SW 1271 (cell line): ENCODE results near the gene LTB.
"Not testable (repeated sequence)": the region's sequence is repeated elsewhere in the genome, so short reads cannot be mapped to it uniquely, and the experiment has no call there.

Source experiments
- DNase-seq, 2 experiments: peaks; one replicate each; lab custom pipeline; 2025; lab: John Stamatoyannopoulos, UW

Gene LTB

DNA sequence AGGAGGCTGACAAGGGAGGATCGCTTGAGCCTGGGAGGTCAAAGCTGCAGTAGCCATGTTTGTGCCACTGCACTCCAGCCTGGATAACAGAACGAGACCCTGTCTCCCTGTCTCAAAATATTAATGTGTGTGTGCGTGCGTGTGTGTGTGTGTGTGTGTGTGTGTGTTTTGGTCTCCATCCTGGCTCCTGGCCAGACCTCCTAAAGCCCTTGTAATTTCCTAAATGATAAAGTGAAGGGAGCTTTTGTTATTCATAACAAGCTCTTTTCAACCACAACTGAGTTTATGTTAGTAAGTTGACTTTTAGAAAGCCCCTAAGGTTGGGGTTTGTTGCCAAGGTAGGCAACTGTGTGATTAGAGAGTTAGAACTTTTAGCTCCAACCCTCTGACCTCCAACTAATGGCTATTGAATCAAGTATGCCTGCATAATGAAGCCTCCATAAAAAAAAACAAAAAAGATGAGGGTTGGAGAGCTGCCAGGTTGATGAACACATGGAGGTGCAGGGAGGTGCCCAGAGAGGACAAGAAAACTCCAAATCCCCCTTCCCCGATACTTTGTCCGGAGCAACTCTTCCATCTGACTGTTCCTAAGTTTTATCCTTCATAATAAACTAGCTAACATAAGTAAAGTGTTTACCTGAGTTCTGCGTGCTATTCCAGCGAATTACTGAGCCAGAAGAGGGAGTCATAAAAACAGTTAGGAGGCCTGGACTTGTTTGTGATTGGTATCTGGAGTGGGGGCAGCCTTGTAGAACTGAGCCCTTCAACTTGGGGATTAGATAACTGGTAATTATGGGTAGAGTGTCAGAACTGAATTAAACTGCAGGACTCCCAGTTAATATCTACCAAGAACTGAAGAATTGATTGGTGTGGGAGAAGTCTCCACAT lies 27.5 kb upstream of the LTB start:
- no peak for DNase-seq

- DNase-seq = no peak
Observed at GRCh38 chr6:31607317-31607716, 25.1 kb upstream of the LTB start.

DNA sequence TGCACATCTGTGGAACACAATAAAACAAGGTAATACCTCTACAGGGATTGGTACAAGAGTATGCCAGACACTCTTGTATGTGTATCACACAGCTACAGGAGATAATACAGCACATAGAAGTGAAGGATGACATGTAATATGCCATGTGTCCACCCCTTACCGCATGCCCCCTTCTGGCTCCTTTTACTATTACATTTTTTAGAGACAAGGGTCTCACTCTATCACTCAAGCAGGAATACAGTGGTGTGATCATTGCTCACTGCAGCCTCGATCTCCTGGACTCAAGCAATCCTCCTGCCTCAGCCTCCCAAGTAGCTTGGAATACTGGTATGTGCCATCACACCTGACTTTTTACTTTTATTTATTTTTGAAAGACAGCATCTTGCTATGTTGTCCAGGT lies 14.8 kb upstream of the LTB start:
- peak; percentile 24 to 61 for DNase-seq

DNA sequence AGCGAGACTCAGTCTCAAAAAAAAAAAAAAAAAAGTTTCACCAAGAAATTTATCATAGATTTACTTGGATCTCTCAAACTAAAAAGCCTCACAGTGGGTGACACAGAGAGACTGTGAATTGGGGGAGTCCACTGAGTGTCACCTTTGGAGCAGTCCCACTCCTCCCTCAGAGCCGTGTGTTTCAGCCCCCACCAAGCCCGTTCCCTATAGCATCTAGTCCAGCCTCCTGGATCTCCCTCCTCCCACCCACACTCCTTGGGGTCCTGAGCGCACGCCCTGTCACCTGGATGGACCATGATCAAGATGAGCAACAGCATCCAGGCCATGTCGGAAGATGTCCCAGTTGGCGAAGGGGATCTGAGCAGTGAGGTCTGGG lies 10.2 kb upstream of the LTB start:
- DNase-seq = no peak

DNA sequence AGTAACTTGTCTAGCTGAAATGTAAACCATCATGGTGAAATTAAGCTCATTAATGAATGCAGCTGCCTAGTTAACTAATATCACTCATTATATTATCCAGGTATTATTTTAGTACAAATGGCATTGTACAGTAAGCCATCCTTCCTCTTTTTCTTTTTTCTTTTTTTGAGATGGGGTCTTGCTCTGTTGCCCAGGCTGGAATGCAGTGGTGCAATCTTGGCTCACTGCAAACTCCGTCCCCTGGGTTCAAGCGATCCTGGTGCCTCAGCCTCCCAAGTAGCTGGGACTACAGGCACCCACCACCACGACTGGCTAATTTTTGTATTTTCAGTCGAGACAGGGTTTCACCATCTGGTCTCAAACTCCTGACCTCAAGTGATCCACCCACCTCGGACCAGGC lies 8.5 kb upstream of the LTB start:
- not testable (repeated sequence) for DNase-seq

GRCh38 chr6:31588871-31589650 lies 6.8 kb upstream of the LTB start:
- DNase-seq = no peak

DNA sequence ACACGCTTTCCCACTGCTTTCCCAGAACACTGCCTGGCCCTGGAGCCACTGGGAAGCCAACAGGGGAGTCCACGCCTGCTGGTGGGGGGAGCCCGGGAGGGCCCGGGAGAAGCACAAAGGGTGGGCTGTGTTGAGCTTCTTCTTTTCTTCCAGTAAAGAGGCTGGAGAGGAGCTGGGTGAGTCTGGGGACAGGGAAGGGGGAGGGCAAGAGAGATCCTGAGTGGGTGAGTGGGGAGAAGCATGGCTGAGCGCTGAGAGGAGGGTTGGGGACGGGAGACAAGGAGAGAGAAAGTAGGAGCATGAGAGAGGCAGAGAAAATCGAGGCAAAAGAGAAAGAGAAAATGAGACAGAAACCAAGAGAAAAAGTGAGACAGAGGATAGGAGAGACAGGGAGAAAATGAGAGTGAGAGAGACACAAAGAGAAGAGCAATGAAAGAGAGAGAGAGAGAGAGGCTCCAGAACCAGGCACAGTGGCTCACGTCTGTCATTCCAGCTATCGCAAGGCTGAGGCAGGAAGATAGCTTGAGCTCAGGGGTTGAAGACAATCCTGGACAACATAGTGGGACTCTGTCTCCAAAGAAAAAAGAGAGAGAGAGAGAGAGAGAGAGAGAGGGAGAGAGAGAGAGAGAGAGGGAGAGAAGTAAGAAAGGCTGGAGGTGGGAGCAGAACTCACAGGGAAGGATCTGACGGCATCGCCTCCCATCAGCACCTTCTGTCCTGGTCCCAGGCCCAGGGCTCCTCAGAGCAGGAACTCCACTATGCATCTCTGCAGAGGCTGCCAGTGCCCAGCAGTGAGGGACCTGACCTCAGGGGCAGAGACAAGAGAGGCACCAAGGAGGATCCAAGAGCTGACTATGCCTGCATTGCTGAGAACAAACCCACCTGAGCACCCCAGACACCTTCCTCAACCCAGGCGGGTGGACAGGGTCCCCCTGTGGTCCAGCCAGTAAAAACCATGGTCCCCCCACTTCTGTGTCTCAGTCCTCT lies 5.9 kb upstream of the LTB start:
- DNase-seq = no peak

DNA sequence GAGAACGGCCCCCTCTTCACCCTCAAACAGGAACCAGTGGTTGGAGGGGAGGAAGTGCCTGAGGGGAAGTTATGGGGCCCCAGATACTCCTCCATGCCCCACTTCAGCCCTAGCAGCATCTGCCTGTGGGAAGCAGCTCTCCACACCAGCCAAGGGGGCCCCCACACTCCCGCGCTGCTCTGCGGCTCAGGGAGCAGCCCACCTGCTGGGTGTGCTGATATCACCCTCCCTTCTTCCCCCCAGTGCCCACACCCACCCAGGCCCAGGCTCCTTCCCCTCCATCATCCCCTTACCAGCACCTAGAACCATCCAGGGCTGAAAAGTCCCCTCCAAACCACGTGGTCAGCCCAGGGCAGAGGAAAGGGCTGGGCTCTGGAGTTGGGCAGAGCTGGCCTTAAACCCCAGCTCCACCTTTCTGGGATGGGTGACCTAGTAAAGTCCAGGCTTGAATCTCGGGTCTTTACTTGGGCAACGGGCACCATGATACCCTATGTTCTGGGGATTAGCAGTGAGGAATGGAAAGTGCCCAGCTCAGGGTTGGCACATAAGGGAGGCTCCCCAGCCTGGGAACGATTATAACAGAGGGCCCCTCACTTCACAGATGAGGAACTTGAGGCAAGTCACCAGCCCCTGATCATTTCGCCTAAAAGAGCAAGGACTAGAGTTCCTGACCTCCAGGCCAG lies 4.5 kb upstream of the LTB start:
- DNase-seq = no peak

DNA sequence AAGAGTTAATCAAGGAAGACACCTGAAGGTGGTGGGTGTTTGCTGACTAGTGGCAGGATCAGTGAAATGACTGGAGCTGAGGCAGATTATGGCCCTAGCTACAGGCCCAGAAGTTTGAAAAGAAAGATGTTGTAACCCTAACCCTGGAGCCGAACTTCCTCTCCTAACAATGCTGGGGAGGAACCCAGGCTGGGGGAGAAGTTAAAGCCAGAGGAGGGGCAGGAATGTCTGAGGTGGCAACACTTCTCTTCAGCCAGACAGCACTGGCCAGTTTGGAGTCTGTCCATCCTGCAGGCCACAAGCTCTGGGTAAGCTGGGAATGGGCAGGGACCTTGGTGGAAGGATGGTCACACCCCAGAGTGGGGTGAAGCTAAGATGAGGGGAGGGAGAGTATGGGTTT lies 3.8 kb upstream of the LTB start, which contains the start of gene LST1:
Gene LST1, plus strand, starts transcription at position 270 of the 400 bp plus-strand sequence. CDS start 1,023 bp downstream, outside the sequence.
- no peak for DNase-seq

DNA sequence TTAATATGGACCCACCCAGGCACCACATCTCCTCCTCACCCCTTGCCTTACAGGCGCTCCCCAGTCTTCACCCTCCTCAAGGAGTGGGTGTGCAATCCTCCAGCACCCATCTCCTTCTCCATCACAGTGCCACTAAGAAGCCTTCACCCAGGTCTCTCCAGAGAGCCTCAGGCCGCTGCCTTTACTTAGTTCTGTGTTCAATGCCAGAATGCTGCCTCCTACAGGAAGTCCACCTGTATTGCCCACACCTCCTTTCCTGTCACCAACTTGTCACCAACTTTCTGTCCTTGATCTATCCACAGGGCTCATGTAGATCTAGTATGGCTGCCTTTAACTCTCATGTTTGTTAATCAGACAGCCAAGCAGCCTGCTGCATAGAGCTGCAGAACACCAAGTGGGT lies 3.3 kb upstream of the LTB start:
- DNase-seq = peak in 1 of 2 experiments; percentile 45

GRCh38 chr6:31581434-31582229 lies 592 bp downstream of the LTB start:
- no peak for DNase-seq

GRCh38 chr6:31580807-31581433 lies 1.3 kb downstream of the LTB start:
- peak; percentile 30 to 85 for DNase-seq

DNA sequence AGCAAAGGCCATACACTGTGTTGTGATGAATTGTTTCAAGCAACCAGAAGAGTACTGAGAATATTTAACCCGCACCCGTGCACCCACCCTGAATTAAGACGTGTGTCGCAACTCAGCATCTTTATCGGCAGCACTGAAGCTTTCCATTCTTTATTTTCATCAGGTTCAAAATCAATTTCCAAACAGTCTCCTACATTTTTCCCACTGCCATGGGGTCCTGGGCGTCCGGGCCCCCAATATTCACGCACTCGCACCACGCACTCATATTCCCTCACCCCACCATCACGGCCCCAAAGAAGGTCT lies 1.8 kb downstream of the LTB start:
- DNase-seq = no peak

GRCh38 chr6:31579546-31580437 lies 2.4 kb downstream of the LTB start:
- DNase-seq = no peak

- no peak for DNase-seq
Observed at GRCh38 chr6:31579119-31579505, 3.1 kb downstream of the LTB start.

DNA sequence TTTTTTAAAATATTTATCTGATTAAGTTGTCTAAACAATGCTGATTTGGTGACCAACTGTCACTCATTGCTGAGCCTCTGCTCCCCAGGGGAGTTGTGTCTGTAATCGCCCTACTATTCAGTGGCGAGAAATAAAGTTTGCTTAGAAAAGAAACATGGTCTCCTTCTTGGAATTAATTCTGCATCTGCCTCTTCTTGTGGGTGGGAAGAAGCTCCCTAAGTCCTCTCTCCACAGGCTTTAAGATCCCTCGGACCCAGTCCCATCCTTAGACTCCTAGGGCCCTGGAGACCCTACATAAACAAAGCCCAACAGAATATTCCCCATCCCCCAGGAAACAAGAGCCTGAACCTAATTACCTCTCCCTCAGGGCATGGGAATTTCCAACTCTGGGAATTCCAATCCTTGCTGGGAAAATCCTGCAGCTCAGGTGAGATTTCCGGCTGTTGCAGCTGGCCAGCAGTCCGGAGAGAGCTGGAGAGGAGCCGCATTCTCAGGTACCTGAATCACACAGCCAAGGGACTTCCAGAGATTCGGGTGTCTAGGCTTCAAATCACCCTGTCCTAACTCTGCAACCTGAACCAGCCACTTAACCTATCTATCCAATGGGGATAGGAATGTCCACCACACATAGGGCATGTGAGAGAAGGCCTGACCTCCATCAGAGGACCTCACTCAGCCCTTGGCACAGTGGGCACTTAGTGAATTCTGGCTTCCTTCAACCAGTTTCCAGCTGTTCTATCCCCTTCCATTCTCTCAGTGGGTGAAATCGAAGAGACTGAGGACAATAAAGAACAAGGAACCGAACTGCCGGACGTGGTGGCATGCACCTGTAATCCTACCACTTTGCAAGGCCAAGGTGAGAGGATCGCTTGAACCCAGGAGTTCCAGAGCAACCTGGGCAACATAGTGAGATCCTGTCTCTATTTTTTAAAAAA lies 3.8 kb downstream of the LTB start:
- DNase-seq = peak in 1 of 2 experiments; percentile 22

GRCh38 chr6:31577579-31577966 lies 4.7 kb downstream of the LTB start:
- no peak for DNase-seq
